Testis (tissue), 3 donors: ENCODE data around the gene CEP162. TPM values are rescaled to one million over a fixed set of nuclear protein-coding genes. Genes with fewer than 3 reads are reported as not detected.
"Not testable (repeated sequence)": the region's sequence is repeated elsewhere in the genome, so short reads cannot be mapped to it uniquely, and the experiment has no call there.

Experiments used
- DNase-seq: peaks from one replicate; pipeline ENCODE4 v3.0.0-alpha.2; 2019
- H3K27ac ChIP-seq, 2 donors: fragments of 200-600 bp; sonication (generic); one replicate each; pipeline ENCODE4 v1.5.1; 2019
- H3K27me3 ChIP-seq: fragments of 200-600 bp; sonication (generic); one replicate; pipeline ENCODE4 v1.5.1; 2019
- H3K36me3 ChIP-seq: fragments of 200-600 bp; sonication (generic); one replicate; pipeline ENCODE4 v1.5.1; 2017; ENCODE audit warnings: low read depth; ENCODE audit errors: missing control alignments
- H3K4me1 ChIP-seq: fragments of 200-600 bp; sonication (generic); one replicate; pipeline ENCODE4 v1.5.1; 2019
- H3K4me3 ChIP-seq, 2 donors: fragments of 200-600 bp; sonication (generic); one replicate each; pipeline ENCODE4 v1.5.1; 2017 to 2019
- H3K9me3 ChIP-seq: fragments of 200-600 bp; sonication (generic); one replicate; pipeline ENCODE4 v1.5.1; 2017
- POLR2A ChIP-seq: fragments of 450-650 bp; IDR thresholded peaks from one replicate; pipeline ENCODE4 v1.6.1; 2017; ENCODE audit warnings: antibody characterized with exemption, mild to moderate bottlenecking, moderate library complexity
- WGBS, 2 donors: methylation state at CpG; one replicate each; pipeline ENCODE4 v1.1.5; 2018; 5-methylcytosine and 5-hydroxymethylcytosine counted together
- intact Hi-C: fragments of 100-400 bp; cut with DNase I; formaldehyde crosslinking; loops from one replicate; pipeline ENCODE4 v1.15.1; 2023; ENCODE audit warnings: low total_unique reads
- polyA plus RNA-seq: library from polyadenylated mRNA; stranded (reverse); fragments of 350-450 nt; fragmentation: Illumina TruSeq; extraction: RNeasy Lipid Tissue Mini Kit (QIAGEN cat#74804); gene quantifications from one replicate; pipeline ENCODE4 v1.2.3, GENCODE V29; 2014; ENCODE audit warnings: low read depth, low replicate concordance; ENCODE audit not compliant: insufficient read depth
- total RNA-seq, 2 donors: library from RNA; depleted of rRNA; stranded (reverse); fragments of >200 nt; gene quantifications; one replicate each; pipeline ENCODE4 v1.2.3, GENCODE V29; 2016
- TF ChIP-seq, protein P1 (sequence below), 3 experiments: fragments of 450-650 bp in 2 of 3; fragments of 200-600 bp in 1 of 3; sonication (generic) in 1 of 3; IDR thresholded peaks; one replicate each; pipeline ENCODE4 v1.5.1; 2016 to 2019; ENCODE audit warnings: antibody characterized with exemption in 3 of 3, mild to moderate bottlenecking in 2 of 3, moderate library complexity in 1 of 3

The CEP162 gene
- total and polyA plus RNA-seq, 3 donors from 2014 or later: 8.6 to 36.0 (median 20.3) TPM

DNA sequence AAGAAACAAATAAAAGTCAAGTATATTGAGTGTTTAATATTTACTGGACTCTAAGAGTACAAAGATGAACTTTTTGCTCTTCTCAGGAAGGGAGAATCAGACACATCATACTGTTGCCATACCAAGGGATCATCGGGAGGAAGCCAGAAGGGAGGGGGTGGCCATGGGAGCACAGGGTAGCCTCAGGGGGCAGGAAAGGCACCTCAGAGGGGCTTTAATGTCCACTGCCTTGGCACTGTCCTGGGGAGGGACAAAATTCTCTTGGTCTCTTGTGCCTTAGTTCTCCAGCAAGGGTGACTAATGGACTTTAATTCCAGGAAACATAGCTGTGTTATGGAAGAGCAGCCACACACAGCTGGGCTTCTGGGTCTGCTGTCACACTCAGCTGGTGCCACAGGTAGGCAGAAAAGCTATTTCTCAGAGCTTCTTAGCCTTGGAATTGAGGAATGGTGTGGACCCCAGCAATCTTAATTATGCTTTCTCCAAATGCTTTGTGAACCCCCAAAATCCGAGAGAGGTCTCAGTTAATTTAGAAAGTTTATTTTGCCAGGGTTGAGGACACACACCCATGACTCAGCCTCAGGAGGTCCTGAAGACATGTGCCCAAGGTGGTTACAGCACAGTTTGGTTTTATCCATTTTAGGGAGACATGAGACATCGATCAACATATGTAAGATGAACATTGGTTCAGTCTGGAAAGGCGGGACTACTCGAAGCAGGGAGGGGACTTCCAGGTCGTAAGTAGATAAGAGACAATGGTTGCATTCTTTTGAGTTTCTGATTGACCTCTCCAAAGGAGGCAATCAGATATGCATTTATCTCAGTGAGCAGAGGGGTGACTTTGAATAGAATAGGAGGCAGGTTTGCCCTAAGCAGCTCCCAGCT, 140.7 kb downstream of the CEP162 start:
- Histone ChIP-seq H3K4me1 (no peaks in the 10 kb centered on the region), H3K9me3 (no peaks in the 10 kb centered on the region), H3K27ac (no peak overlapping the region), H3K36me3 (no peaks in the 10 kb centered on the region), H3K27me3 (no peaks in the 10 kb centered on the region), H3K4me3 (no peak overlapping the region)
- no peak for DNase-seq
- TF ChIP-seq POLR2A: no peak
- TF ChIP-seq, protein P1, sequence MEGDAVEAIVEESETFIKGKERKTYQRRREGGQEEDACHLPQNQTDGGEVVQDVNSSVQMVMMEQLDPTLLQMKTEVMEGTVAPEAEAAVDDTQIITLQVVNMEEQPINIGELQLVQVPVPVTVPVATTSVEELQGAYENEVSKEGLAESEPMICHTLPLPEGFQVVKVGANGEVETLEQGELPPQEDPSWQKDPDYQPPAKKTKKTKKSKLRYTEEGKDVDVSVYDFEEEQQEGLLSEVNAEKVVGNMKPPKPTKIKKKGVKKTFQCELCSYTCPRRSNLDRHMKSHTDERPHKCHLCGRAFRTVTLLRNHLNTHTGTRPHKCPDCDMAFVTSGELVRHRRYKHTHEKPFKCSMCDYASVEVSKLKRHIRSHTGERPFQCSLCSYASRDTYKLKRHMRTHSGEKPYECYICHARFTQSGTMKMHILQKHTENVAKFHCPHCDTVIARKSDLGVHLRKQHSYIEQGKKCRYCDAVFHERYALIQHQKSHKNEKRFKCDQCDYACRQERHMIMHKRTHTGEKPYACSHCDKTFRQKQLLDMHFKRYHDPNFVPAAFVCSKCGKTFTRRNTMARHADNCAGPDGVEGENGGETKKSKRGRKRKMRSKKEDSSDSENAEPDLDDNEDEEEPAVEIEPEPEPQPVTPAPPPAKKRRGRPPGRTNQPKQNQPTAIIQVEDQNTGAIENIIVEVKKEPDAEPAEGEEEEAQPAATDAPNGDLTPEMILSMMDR (IDR thresholded peaks at IDR 0.05): no peak
- 78 to 92% methylated on average over 6 of the region's 6 CpGs for WGBS, 2 donors
- intact Hi-C loops: no loop called here

DNA sequence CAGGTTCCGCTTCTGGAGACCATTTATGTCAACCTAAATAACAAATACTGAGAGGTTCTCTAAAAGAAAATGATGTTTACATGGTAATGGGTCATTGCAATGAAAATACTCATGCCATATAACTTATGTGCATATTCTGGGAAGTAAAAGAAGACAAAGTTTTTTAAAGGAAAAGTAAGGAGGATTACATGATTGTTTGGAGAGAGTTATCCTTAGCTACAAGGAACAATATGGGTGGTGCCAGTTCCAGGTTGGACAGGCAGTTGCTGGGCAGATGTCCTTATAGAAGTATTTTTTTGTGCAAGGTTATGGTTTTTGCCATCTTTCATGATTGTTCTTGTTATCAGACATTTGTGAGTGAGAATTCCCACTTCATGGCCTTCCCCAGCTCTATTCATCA, 141.4 kb downstream of the CEP162 start:
- Histone ChIP-seq H3K4me1 (no peaks in the 10 kb centered on the region), H3K27ac (no peak overlapping the region), H3K9me3 (no peaks in the 10 kb centered on the region), H3K27me3 (no peaks in the 10 kb centered on the region), H3K36me3 (no peaks in the 10 kb centered on the region), H3K4me3 (no peak overlapping the region)
- TF ChIP-seq POLR2A: no peak
- TF ChIP-seq, protein P1 (IDR thresholded peaks at IDR 0.05): no peak
- WGBS, 2 donors: 91 to 95% methylated on average over 1 of the region's 1 CpG
- intact Hi-C loops: no loop called here
- no peak for DNase-seq

DNA sequence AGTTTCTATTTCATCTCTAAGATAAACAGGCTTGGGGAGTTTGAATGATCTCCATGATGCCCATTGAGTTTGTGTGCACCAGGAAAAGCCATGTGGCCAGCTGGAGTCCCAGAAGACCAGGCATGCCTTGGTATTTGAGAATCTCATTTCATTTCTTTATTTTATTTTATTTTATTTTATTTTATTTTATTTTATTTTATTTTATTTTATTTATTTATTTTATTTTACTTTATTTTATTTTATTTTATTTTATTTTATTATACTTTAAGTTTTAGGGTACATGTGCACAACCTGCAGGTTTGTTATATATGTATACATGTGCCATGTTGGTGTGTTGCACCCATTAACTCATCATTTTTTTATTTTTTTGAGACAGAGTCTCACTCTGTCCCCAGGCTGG, 142.7 kb downstream of the CEP162 start:
- intact Hi-C loops, DNase-seq: not testable (repeated sequence)

DNA sequence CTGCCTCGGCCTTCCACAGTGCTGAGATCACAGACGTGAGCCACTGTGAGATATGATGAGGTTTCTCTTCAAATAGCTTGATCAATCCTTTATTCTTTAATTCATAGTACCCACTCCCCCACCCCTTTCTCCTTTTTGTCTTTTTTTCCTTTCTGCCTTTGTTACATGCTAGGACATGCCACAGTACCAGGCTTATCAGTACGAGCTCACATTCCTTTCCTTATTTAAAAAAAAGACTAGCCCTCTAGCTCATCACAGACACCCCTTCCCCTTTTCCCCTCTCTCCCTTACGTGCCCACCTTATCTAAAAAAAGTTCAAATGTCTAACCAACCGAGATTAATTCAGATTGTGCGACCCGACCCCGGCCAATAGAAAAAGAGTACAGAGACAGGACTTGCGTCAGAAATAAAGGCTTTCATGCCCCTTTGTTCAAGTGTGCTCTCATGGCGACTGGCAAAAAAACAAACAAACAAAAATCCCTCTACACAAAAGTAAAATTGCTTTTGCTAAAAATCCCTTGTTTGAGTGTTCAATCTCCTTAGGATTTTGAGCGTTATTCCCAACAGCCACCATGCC, 144.7 kb downstream of the CEP162 start:
- Histone ChIP-seq H3K27ac (no peak overlapping the region), H3K36me3 (no peaks in the 10 kb centered on the region), H3K27me3 (no peaks in the 10 kb centered on the region), H3K4me1 (no peaks in the 10 kb centered on the region), H3K4me3 (no peak overlapping the region), H3K9me3 (no peaks in the 10 kb centered on the region)
- DNase-seq: no peak
- intact Hi-C loops: no loop called here
- 76 to 85% methylated on average over 11 of the region's 11 CpGs for WGBS, 2 donors
- TF ChIP-seq, protein P1 (IDR thresholded peaks at IDR 0.05): no peak
- no peak for TF ChIP-seq POLR2A

More for the DNA sequence above, 142.7 kb downstream of the CEP162 start:
- H3K9me3 ChIP-seq, H3K36me3 ChIP-seq, H3K4me3 ChIP-seq, H3K27ac ChIP-seq, H3K27me3 ChIP-seq, H3K4me1 ChIP-seq: not testable (repeated sequence)

DNA sequence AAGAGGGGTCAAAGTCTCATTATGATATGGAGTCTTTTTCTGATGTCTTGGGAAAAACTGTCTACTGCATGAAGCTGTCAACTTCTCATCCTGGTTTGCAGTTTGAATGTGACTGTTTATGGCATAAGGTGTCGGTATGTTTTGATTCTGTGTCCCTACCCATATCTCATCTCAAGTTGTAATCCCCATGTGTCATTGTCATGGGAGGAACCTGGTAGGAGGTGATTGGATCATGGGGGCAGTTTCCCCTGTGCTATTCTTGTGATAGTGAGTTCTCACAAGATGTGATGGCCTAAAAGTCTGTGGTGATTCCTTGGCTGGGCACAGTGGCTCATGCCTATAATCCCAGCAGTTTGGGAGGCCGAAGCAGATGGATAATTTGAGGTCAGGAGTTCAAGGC, 146.2 kb downstream of the CEP162 start:
- no peak overlapping the region for H3K27ac ChIP-seq
- H3K36me3 ChIP-seq: no peaks in the 10 kb centered on the region
- H3K9me3 ChIP-seq: no peaks in the 10 kb centered on the region
- TF ChIP-seq, protein P1 (IDR thresholded peaks at IDR 0.05): no peak
- no peak for TF ChIP-seq POLR2A
- intact Hi-C loops: no loop called here
- 81 to 93% methylated on average over 2 of the region's 2 CpGs for WGBS, 2 donors
- H3K4me3 ChIP-seq: no peak overlapping the region
- no peaks in the 10 kb centered on the region for H3K4me1 ChIP-seq
- no peaks in the 10 kb centered on the region for H3K27me3 ChIP-seq
- DNase-seq: no peak
